Measurements from ENCODE around the gene CLMP. TPM values are rescaled to one million over a fixed set of nuclear protein-coding genes. Genes with fewer than 3 reads are reported as not detected.

CLMP gene

DNA sequence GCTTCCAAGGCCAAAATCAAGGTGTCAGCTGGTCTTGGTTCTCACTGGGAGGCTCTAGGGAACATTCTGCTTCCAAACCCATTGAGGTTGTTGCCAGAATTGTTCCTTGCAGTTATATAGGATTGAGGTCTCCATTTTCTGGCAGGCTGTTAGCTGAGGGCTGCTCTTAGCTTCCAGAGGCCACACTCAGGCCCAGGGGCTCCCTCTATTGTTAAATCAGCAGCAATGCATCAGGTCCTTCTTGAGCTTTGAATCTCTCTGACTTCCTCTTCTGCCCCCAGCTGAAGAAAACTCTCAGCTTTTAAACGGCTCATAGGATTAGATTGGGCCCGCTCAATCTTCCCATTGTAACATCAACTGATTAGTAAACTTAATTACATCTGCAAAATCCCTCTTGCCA, 174.1 kb downstream of the CLMP start:
- Histone ChIP-seq H3K9ac (ENCODE audit: low read depth, low read length, poor library complexity) (no peak overlapping the region), H3K4me1 (ENCODE audit: control insufficient read depth in 2 of 2, insufficient read depth in 1 of 2, low read depth in 1 of 2, low read length in 2 of 2) (peaks cover 0 to 7% of the 10 kb centered on the region in 2 donors), H2BK12ac (ENCODE audit: low read length) (no peak overlapping the region), H4K91ac (ENCODE audit: low read depth, low read length, poor library complexity) (no peak overlapping the region), H3K27ac (replicated peaks; ENCODE audit: low read length) (no peak overlapping the region), H4K8ac (ENCODE audit: low read depth, low read length) (no peak overlapping the region), H3K9me3 (replicated peaks in 1 of 2; ENCODE audit: control insufficient read depth in 2 of 2, insufficient read depth in 1 of 2, low read depth in 1 of 2, low read length in 2 of 2) (no peaks in the 10 kb centered on the region), H2BK5ac (ENCODE audit: low read length) (no peak overlapping the region), H3K79me1 (ENCODE audit: low read depth, low read length) (no peaks in the 10 kb centered on the region), H3K4ac (ENCODE audit: low read length) (no peak overlapping the region), H2AFZ (ENCODE audit: low read length) (no peak overlapping the region), H2BK15ac (ENCODE audit: low read length) (no peak overlapping the region), H3K14ac (ENCODE audit: low read length) (no peak overlapping the region), H3K4me2 (ENCODE audit: insufficient read depth, low read length, poor library complexity, severe bottlenecking) (no peak overlapping the region), H2BK120ac (ENCODE audit: low read depth, low read length) (no peak overlapping the region), H3K18ac (ENCODE audit: low read length) (no peak overlapping the region), H3K36me3 (replicated peaks in 1 of 2; ENCODE audit: control insufficient read depth in 2 of 2, insufficient read depth in 2 of 2, low read length in 2 of 2) (no peaks in the 10 kb centered on the region), H2AK5ac (ENCODE audit: low read depth, low read length) (no peak overlapping the region), H3K23ac (ENCODE audit: low read depth, low read length, poor library complexity) (no peak overlapping the region), H3K4me3 (ENCODE audit: low read length in 2 of 2) (no peak overlapping the region), H3K27me3 (ENCODE audit: control insufficient read depth in 3 of 3, insufficient read depth in 3 of 3, low read depth in 1 of 3, low read length in 3 of 3) (peaks cover 0 to 14% (median 0%) of the 10 kb centered on the region in 3 experiments)
- no peak for DNase-seq (ENCODE audit: low spot score)
- WGBS, 2 donors (ENCODE audit: extremely low coverage in 2 of 2, insufficient read length in 2 of 2, insufficient replicate concordance in 1 of 2) = no CpG with 5 or more reads among the region's 2 CpGs

Small RNA genes lying within 50 kb of the gene (small RNA-seq; reads per million reads assigned to genes)
- gene RPL31P47 (ENCODE audit: insufficient read depth) (not detected), gene SNORD14C (ENCODE audit: insufficient read depth) (not detected), gene SNORD14D (ENCODE audit: insufficient read depth) (not detected), gene SNORD14E (ENCODE audit: insufficient read depth) (2,458 reads per million, percentile 99 among the genes with 10 or more reads in this experiment)

Data from neuronal stem cell (in vitro differentiated cells).